ENCODE results near the gene DCLRE1A.
A peak's percentile ranks its signal among the peaks of the same experiment; 100 is the strongest.

DNA sequence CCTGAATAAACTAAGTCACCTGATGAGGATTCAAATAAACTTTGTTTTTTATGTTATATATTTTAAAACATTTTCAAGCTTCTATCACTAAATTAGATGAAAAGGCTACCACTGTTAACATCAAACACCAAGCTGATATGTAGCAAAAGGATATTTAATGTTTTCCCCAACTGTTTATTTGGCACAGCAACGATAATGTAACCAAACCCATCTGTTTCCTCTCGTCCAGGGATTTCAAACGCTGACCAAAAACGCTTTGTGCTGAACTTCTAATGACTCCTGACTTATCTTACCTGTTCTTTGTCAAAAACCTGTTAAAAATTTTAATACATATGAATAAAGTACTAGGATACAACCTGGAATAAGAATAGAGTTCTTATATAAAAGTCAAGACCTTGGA, 30.5 kb downstream of the DCLRE1A start:
- TF ChIP-seq POLR2A (IDR thresholded peaks at IDR 0.05) (no peak), CTCF (IDR thresholded peaks at IDR 0.05) (no peak), POLR2AphosphoS5 (IDR thresholded peaks at IDR 0.05) (peak in 2 of 4 donors; percentile 37 to 47)

Data from sigmoid colon (tissue), 4 donors.